ENCODE data around the gene UVRAG.

- TF ChIP-seq EZH2 (IDR thresholded peaks at IDR 0.05) = no peak
- TF ChIP-seq CTCF (IDR thresholded peaks at IDR 0.05) = no peak
- no peak for TF ChIP-seq EZH2phosphoT487 (IDR thresholded peaks at IDR 0.05)
These were observed 54.8 kb downstream of the UVRAG start for GRCh38 chr11:75869661-75870455.

Measured in neural progenitor cell (in vitro differentiated cells).